ENCODE data around the gene PSME2. TPM values are rescaled to one million over a fixed set of nuclear protein-coding genes. Genes with fewer than 3 reads are reported as not detected.

Gene PSME2
- total and polyA plus RNA-seq, 10 of the 15 experiments (the other 5 are each of a cell fraction or from before 2014, with no cell fraction given): 510 to 3,542 (median 913) TPM

GRCh38 chr14:24122898-24123297 lies 23.5 kb downstream of the PSME2 start (continued):
- TF ChIP-seq ZNF592 (IDR thresholded peaks at IDR 0.05): no peak
- no peak for TF ChIP-seq RCOR1 (conservative IDR thresholded peaks at IDR 0.05; ENCODE audit: low read depth, low read length)
- no peak for TF ChIP-seq BHLHE40 (IDR thresholded peaks at IDR 0.05; ENCODE audit: borderline replicate concordance in 1 of 2, low read depth in 2 of 2, low read length in 1 of 2)

DNA sequence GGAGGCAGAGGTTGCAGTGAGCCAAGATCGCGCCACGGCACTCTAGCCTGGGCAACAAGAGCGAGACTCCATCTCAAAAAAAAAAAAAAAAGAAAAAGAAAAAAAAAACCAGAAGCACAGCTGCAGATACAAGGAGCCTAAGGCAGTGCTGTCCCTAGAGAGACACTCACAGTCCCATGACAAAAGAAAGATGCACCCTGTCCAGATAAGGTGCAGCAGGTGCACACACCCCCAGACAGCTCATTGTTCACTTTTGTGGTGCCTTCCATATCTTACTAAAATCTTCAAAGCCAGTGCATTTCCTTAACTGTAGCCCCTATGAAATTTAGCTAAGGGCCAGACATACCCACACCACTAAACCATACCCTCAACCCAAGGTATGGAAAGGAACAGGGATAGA lies 24.0 kb downstream of the PSME2 start:
- in situ Hi-C loops (cut with MboI): loop anchor here (25.0 kb wide), 1 partner anchor 810 kb away; the partner anchor contains the start of genes BCL2L2, PABPN1 and PPP1R3E
- DNase-seq (ENCODE audit: low read depth, low spot score) (no peak), FAIRE-seq (no peak)

More for the DNA sequence above, 24.0 kb downstream of the PSME2 start:
- Histone ChIP-seq H3K27me3 (replicated peaks in 1 of 2; ENCODE audit: control insufficient read depth in 2 of 2, insufficient read depth in 2 of 2, low read length in 1 of 2) (no peaks in the 10 kb centered on the region), H3K4me3 (no peak overlapping the region), H3K36me3 (ENCODE audit: control insufficient read depth in 2 of 2, insufficient read depth in 2 of 2, low read length in 1 of 2) (peaks cover 15 to 23% of the 10 kb centered on the region in 2 experiments), H3K9ac (ENCODE audit: control insufficient read depth, insufficient read depth, low read length) (no peak overlapping the region), H3K4me1 (ENCODE audit: control insufficient read depth, insufficient read depth, low read length) (peaks cover 19% of the 10 kb centered on the region), H4K20me1 (ENCODE audit: control insufficient read depth, insufficient read depth) (no peaks in the 10 kb centered on the region), H3K27ac (ENCODE audit: control insufficient read depth, insufficient read depth) (no peak overlapping the region), H3K4me2 (ENCODE audit: control insufficient read depth, insufficient read depth) (no peak overlapping the region), H3K9me3 (replicated peaks; ENCODE audit: control insufficient read depth, insufficient read depth, low read length) (no peaks in the 10 kb centered on the region), H2AFZ (ENCODE audit: control insufficient read depth, low read depth, low read length) (no peak overlapping the region), H3K79me2 (ENCODE audit: control insufficient read depth, insufficient read depth, low read length) (no peaks in the 10 kb centered on the region)
- no peak for ATAC-seq
- CTCF ChIA-PET: interaction anchor here (0.6 to 0.8 kb wide), 2 partner anchors 13 to 14 kb away, joined by 3 read pairs; no protein-coding TSS in a partner anchor
- POLR2A ChIA-PET: interaction anchor here (17.1 kb wide), 1 partner anchor 14 kb away, joined by 276 read pairs; the partner anchor contains the start of genes EMC9, FITM1 and PSME1
- intact Hi-C loops (cut with micrococcal nuclease; ENCODE audit: unreplicated experiment): no loop called here
- SMC1A ChIA-PET (ENCODE audit: uncharacterized antibody, unreplicated experiment): interaction anchor here (0.7 to 1.2 kb wide), 2 partner anchors 9 to 32 kb away, joined by 4 read pairs; no protein-coding TSS in a partner anchor
- BruUV-seq (replicated peaks): no TSS peak
- RAD21 ChIA-PET (ENCODE audit: unreplicated experiment): no interaction called here
- TF ChIP-seq RAD21 (IDR thresholded peaks at IDR 0.05; ENCODE audit: insufficient read depth, low read depth, low read length) (no peak), REST (IDR thresholded peaks at IDR 0.05; ENCODE audit: low read depth, low read length) (no peak), ZNF217 (IDR thresholded peaks at IDR 0.05) (no peak)
- 89% methylated on average over 3 of the region's 4 CpGs for WGBS (ENCODE audit: insufficient coverage, insufficient replicate concordance, low lambda C conversion rate, missing lambda C conversion rate)
